LoVo (cell line): ENCODE measurements around the gene ZNF837.
A peak's percentile ranks its signal among the peaks of the same experiment; 100 is the strongest.
"Not testable (repeated sequence)": the region's sequence is repeated elsewhere in the genome, so short reads cannot be mapped to it uniquely, and the experiment has no call there.

Experiments used
- DNase-seq: peaks from one replicate; pipeline ENCODE4 v3.0.0-alpha.2; 2016; ENCODE audit warnings: low spot score

ZNF837 gene

DNA sequence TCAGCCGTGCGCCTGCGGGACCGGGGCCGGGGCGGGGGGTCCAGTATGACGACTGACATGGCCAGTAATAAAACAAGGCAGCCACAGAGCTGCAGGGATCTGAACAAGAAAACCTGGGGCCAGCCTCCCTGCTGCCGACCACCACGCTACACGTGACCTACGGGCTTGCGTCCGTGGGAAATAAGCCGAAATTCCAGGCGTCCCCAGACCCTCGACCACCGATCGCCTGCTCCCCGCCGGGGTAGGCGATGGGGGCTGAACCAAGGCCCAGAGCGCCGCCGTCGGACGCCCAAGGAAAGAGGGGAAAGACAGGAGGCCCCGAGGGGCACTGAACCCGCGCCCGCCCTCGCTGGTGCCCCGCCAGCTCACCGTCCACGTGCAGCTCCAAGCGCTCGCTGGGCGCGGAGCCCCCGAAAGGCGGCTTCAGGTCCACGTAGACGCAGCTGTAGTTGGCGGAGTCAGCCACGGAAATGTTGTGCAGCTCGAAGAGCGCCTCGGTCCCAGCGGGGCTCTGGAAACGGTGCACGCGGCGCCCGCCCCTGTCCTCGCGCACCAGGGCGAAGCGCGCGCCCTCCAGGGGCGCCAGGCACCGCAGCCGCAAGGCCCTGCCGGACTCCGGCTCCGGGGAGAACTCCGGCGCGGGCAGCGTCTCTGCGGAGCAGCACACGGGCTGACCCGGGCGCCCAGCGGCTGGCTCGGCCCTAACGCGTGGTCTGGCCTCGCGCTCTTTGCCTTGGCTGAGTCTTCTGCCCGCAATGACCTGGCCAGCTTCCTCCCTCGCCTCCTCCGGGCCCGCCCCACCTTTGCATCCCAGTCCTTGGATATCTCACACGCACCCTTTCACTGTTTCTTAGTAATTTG lies 30.6 kb downstream of the ZNF837 start:
- no peak for DNase-seq

DNA sequence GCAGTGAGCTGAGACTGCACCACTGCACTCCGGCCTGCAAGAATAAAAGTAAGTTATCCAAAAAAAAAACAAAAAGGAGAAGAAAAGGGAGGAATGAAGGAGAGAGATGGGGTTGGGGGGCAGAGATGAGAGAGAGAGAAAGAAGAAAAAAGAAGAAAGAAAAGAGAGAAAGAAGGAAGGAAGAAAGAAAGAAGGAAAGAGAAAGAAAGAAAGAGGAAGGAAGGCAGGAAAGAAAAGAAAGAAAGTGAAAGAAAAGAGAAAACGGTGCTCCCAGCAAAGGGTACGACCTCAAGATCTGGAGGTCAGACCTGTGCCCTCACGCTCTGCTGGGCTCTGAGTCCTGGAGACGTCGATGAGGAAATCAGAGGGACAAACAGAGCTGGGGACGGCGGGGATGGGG lies 31.2 kb downstream of the ZNF837 start:
- no peak for DNase-seq

DNA sequence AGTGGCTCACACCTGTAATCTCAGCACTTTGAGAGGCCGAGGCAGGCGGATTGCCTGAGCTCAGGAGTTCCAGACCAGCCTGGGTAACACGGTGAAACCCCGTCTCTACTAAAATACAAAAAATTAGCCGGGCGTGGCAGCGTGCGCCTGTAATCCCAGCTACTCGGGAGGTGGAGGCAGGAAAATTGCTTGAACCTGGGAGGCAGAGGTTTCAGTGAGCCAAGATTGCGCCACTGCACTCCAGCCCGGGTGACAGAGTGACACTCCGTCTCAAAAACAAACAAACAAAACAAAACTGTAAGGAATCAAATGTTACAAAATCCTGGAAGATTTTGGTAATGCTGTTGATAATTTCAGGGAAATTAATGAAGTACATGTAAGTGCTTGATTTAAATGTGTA lies 32.8 kb downstream of the ZNF837 start:
- DNase-seq: not testable (repeated sequence)

DNA sequence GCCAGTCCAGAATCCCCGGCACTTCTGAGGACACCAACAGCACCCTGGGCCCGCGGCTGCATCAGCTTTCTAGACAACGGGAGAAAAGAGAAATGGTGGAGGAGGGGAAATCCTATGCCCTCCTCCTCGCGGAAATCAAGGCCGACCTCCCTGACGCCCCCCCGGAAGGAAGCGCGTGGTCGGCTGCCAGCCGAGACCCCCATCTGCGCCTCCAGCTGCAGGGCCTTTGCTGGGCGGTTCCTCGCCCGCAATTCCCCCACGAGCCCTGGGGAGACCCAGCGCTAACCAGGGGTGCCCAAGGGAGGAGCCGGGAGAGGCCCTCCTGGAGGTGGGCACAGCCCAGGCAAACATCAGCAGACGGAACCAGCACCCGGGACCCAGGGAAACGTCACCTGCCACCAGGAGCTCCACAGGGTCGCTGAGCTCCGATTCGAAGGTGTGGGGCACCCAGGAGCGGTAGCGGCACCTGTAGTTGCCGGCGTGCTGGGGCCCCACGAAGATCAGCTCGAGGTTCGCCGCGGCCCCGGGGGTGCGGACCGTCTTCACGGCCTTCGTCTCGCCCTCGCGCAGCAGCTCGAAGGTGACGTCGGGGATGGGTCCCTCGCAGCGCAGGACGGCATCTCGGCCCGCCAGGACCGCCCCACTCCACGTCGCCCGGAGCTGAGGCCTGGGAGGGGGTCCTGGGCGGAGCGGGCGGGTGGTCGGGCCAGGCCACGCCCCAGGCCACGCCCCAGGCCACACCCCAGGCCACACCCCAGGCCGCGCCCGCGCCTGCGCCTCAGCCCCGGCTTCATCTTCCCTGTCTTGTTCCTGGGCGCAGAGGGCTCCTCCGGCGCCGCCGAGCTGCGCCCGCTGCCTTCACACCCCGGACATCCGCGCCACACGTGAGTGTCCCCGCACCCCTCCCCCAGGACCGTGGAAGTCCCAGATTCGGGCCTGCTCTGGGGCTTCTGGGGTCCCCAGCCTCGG lies 33.6 kb downstream of the ZNF837 start:
- no peak for DNase-seq

DNA sequence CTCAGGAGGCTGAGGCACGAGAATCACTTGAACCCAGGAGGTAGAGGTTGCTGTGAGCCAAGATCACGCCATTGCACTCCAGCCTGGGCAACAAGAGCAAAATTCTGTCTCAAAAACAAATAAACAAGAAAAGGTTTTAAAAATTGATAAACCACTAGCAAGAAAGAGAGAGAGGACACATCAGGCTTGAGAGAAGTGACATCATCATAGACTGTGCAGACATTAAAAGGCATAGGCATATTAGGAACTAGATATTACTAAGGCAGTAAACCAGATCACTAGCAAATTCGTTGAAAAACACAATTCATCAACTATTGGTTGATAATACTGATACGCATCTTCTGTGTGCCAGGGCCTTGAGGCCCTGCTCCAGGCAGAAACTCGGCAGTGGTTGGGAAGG lies 35.3 kb downstream of the ZNF837 start:
- DNase-seq: no peak

DNA sequence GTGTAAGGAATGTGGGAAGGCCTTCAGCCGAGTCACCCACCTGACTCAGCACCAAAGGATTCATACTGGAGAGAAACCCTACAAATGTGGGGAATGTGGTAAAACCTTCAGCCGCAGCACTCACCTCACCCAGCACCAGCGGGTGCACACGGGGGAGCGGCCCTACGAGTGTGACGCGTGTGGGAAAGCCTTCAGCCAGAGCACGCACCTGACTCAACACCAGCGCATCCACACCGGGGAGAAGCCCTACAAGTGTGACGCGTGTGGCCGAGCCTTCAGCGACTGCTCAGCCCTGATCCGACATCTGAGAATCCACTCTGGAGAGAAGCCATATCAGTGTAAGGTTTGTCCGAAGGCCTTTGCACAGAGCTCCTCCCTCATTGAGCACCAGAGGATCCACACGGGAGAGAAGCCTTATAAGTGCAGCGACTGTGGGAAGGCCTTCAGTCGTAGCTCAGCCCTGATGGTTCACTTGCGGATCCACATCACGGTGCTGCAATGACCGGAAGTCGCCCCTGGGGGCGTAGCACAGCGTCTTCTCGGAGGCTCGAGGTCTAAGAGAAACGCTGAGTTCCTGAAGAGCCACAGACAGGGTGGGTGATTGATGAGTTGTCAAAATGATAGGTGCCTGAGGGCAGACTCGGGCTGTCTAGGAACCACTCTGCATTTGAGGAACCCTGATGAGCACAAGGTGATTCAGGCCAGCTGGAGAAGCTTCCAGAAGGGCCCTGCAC lies 41.8 kb downstream of the ZNF837 start:
- DNase-seq: no peak

DNA sequence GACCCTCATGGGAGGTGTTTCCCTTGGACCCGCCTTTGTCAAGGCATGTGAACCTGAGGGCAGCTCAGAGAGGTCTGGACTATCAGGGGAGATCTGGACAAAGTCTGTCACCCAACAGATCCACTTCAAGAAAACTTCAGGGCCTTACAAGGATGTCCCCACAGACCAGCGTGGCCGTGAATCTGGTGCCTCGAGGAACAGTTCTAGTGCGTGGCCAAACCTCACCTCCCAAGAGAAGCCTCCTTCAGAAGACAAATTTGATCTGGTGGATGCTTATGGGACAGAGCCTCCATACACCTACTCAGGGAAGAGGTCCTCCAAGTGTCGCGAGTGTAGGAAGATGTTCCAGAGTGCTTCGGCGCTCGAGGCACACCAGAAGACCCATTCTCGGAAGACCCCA lies 42.5 kb downstream of the ZNF837 start:
- DNase-seq: no peak

DNA sequence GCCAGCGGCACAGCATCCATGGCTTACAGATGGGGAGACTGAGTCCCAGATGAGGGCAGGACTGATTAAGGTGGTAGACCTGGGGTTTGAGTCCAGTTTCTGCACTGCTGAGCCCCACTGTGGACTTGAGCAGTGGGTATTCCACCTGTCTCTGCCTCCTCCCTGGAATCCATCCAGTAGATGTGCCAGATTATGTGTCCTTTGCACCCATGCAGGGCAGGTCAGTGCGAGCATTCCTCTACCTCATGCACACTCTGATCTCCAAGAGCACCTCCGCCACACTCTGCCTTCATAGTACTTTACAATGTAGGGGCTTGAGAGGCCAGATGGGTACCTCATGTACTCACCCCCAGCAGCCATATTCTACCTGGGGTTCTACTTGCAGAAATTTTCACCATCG lies 44.0 kb downstream of the ZNF837 start:
- no peak for DNase-seq

DNA sequence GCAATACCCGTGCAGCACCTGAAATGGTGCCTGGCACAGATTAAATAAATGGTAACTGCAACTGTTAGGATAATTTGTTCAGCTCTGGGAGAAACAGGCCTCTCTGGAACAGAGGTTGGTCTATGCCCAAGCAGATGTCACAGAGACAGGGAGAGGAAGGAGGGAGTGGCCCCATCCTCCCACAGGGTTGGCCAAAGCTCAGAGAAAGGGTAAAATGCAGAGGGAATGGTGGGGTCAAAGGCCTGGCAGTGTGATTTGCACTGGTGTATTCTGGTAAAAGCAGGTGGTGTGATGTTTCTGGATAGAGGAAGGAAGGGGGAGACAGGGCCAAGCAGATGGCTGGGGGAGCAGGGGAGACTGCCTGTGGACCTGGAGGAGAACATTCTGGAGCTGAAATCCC lies 44.6 kb downstream of the ZNF837 start:
- no peak for DNase-seq

DNA sequence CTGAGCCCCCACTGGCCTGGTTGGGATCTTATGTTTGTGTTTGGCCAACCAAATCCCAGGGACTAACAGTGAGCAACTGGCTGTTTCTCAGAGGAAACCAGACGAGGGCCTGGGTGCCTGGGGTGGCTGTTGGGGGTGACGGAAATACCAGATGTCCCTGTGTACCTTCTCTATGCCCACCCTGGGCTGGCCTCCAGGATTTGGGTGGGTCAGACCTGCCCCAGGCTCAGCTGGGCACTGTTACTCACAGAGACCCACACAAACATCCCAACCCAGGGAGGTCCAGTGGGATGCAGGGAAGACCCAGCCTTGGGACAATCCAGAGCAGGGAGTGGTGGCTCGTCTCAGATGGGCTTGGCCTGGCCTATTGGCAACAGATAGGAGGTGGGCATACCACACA lies 45.2 kb downstream of the ZNF837 start:
- DNase-seq: no peak

DNA sequence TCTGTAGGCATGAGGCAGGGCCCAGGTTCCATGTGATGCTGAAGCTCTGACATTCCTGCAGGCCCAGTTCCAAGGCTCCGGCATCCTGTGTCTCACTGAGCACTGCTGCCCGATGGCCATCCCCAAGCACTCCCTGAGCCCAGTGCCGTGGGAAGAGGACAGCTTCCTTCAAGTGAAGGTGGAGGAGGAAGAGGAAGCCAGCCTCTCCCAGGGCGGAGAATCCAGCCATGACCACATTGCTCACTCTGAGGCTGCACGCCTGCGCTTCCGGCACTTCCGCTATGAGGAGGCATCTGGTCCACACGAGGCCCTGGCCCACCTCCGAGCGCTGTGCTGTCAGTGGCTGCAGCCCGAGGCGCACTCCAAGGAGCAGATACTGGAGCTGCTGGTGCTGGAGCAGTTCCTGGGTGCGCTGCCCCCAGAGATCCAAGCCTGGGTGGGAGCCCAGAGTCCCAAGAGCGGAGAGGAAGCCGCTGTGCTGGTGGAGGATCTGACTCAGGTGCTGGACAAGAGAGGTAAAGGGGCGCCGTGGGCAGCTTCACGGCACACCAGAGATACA lies 46.1 kb downstream of the ZNF837 start:
- no peak for DNase-seq

DNA sequence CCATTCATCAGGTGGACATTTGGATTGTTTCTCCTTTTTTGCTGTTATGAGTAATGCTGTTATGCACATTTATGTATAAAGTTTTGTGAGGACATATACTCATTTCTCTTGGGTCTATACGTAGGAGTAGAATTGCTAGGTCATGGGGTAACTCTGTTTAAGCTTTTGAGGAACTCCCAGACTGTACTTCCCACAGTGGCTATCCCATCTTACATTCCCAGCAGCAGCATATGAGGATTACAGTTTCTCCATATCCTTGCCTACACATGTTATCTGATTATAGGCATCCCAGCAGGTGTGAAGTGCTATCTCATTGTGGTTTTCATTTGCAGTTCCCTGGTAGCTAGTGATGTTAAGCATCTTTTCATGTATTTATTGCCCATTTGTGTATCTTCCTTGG lies 48.1 kb downstream of the ZNF837 start:
- no peak for DNase-seq

DNA sequence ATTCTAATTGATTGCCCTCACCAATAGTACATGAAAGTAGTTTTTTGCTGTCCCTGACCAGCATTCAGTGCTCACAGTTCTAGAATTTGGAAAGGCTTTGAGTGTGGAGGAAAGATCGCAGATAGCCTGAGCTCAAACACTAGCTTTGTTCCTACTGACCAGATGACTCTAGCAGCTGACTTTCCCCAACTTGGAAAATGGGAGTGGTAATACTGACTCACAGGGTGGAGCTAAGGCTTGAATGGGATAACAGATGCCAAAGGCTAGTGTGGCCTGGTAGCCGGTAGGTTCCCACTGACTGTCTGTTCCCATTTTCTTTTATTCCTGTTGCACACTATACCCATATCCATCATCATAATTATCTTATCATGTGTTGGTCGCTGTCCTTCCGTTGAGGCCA lies 50.4 kb downstream of the ZNF837 start:
- DNase-seq: peak; percentile 23

DNA sequence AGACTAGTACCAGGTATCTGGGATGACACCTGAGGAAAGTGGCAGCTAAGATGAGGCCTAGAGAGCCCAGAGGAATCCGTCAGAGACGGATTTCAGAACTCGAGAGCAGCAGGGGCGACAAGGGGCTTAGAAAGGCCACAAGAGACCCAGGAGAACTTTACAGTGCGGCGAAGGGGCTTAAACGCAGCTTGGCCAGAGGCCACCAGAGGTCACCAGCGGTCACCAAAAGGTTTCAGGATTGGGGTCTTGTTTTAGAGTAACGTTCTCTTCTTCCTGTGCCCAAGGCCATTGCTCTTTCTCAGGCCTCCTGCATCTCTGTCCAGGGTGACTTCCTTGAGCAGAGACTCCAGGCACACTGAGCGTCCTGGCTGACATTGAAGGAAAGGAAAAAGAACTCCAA lies 51.8 kb downstream of the ZNF837 start:
- no peak for DNase-seq

DNA sequence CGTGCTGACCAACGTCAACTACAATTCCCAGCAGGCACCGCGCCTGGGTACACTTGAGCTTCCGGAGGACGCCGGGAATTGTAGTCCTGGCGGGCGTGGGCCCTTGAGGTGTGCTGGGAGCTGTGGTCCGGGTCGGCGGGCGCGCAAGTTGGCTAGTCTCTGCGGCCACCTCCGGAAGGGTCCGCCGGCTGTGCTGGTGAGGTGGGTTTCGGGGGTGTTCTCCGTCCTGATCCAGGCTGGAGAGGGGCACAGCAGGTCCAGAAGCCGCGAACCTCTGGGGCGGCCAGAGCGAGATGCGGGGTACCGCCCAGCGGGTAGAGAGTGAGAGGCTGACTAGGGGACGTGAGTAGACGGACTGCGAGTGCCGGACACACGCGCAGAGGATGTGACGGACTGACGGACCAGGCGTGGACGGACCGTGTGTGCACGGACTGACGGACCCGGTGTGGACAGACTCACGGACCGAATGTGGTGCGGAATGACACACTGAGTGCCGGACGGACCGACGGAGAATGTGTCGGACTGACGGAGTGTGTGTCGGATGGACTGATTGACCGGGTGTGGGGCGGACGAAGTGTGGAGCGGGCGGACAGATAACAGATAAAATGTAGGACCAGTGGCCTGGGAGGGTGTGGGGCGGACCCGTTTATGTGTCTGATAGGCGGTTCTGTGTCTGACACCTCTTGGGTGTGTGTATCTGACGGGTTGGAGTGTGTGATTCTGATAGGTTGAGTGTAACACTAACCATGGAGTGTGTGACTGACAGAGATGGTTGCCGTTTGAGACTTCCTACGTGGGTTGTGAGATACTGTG lies 53.7 kb downstream of the ZNF837 start, which contains the start of gene ZSCAN22:
TSS of gene ZSCAN22 (plus strand) at position 81 of the 813 bp plus-strand sequence. CDS start 7,809 bp downstream, outside the sequence.
- peak; percentile 94 for DNase-seq

DNA sequence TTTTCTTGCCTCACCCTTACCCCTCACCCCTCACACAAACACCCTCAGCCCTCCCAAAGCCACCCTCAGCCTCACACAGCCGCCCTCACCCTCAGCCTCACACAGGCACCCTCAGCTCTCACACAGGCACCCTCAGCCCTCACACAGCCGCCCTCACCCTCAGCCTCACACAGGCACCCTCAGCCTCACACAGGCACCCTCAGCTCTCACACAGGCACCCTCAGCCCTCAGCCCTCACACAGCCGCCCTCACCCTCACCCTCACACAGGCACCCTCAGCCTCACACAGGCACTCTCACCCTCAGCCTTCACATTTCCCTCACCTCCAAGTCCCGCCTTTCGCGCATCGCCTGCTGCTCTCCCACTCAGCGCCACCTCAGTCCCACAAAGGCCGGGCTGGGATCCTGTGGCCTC lies 54.3 kb downstream of the ZNF837 start:
- no peak for DNase-seq

DNA sequence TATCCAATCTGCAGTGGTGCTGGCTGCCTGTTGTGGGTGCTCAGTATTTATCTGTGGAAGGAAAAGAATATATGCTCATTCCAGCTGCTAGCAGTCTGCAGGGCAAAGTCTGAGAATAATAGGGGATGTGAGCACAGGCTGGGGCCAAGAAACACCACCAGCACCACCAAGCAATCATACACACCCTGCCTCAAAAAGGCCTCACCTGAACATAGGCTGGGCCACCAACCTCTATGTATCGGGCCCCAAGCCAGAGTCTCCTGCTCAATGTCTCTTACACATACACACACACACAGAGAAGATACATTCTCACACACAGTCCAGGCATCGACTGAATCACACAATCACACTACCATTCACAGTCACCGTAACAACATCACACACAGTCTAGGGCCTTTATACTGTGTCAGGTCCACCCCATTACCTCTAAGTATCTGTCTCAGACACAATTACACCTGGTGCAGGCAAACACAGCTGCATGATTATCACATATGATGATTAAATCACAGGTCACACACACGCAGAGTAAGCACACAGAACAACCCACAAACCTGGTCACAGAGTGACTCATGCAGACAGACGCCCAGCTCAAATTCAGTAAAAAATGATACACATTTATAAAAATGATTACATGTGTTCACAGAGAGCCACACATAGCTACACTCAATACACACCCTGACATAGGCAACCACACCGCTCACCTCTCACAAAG lies 55.4 kb downstream of the ZNF837 start:
- no peak for DNase-seq

DNA sequence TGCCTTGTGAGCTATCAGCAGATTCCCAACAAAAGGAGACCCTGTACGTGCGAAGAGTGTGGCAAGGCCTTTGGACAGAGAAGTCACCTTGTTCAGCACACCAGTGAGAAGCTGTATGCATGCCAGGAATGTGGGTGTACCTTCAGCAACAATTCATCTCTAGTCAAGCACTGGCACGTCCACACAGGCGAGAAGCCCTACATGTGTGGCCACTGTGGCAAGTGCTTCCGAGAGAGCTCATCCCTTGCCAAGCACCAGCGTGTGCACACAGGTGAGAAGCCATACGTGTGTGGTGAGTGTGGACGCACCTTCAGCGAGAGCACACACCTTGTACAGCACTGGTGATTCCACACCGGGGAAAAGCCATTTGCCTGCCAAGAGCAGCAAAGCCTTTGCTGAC lies 61.6 kb downstream of the ZNF837 start:
- no peak for DNase-seq

DNA sequence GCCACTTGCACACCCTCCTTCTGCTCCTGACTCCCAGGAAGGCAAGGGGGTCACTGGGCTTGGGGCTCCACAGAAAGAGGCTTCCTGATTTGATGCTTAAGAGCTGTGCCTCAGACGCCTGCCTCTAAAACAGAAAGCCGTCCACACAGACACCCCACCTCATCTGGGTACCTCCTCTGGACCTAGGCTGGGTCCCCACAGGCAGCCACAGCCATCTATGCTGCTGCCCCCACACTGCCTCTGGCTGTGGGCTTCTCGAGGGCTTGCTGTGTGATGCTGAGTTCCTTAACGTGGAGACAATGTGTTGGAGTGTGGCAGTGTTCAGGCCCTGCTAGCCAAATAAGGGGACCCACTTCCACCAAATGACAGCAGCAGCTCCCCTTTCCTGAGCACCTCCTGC lies 62.5 kb downstream of the ZNF837 start:
- no peak for DNase-seq
